ENCODE measurements around the gene PRKCA.

Gene PRKCA

DNA sequence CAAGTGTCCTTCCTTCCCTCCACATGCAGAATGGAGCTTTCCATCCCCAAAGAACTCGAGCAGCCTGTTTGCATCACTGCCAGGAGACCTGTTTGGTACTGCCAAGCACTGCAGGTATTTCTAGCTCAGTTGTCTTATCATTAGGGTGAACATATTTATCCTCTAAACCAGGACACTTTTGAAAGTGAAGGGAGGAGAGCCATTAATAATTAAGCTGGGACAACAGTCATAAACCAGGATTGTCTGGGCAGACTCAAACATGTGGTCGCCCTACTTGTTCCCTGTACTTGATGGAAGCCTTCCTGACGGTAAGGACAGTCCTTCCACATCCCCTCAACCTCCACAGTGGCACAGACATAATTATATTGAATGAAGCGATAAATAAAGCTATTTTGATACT lies 67.4 kb downstream of the PRKCA start:
- DNase-seq (ENCODE audit: low spot score): no peak
- TF ChIP-seq, protein P1, sequence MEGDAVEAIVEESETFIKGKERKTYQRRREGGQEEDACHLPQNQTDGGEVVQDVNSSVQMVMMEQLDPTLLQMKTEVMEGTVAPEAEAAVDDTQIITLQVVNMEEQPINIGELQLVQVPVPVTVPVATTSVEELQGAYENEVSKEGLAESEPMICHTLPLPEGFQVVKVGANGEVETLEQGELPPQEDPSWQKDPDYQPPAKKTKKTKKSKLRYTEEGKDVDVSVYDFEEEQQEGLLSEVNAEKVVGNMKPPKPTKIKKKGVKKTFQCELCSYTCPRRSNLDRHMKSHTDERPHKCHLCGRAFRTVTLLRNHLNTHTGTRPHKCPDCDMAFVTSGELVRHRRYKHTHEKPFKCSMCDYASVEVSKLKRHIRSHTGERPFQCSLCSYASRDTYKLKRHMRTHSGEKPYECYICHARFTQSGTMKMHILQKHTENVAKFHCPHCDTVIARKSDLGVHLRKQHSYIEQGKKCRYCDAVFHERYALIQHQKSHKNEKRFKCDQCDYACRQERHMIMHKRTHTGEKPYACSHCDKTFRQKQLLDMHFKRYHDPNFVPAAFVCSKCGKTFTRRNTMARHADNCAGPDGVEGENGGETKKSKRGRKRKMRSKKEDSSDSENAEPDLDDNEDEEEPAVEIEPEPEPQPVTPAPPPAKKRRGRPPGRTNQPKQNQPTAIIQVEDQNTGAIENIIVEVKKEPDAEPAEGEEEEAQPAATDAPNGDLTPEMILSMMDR (IDR thresholded peaks at IDR 0.05; ENCODE audit: extremely low read depth, missing control alignments): no peak

DNA sequence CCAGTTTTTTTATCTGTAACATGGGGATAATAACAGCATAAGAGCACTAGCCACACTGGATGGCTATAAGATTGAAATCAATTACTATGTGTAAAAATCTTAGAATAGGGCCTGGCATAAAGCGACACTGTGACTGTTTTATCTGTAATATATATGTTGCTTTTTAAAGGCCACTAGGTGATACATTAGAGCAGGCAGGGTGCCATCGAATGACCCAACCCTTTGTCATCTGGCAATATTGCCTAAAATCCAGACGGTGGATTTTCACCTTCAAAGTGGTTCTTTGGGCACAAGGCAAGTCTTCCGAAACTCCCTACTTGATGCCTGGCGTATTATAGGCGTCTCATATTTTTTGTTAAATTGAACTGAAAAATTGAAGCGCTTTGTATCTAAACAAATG lies 69.1 kb downstream of the PRKCA start:
- TF ChIP-seq, protein P1 (IDR thresholded peaks at IDR 0.05; ENCODE audit: extremely low read depth, missing control alignments): no peak
- no peak for DNase-seq (ENCODE audit: low spot score)

DNA sequence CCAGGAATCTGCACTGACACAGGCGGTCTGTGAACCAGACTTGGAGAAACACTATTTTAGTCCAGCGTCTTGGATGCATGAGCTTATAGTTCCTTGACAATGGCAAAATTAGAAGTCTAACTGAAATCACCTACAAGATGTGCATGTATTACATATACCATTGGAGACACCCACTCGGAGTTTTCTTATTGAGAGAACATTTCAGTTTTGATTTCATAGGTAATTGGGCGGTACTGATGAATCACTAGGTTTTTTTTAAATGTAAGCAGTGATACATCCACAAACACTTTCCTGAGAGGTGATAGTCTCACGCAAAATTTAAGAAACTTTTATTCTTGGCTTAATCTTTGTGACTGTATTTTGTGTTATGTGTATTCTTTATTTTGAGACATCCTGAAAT lies 69.8 kb downstream of the PRKCA start:
- no peak for DNase-seq (ENCODE audit: low spot score)
- TF ChIP-seq, protein P1 (IDR thresholded peaks at IDR 0.05; ENCODE audit: extremely low read depth, missing control alignments): no peak

DNA sequence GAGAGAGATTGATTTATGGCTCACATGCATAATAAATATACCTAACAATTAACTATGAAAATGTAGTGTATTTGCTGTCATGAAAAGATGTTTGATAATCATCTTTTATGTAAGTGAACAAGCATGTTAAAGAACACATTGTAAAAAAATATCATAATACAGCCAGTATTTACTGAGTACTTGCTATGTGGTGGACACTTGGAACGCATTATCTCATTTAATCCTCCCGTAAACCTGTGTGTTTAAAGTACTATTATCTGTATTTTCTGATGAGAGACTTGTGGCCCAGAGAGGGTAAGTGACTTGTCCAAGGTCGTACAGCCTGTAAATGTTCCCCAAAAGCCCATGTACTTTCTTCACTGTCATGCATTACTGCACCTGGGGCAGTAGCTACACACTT lies 70.7 kb downstream of the PRKCA start:
- TF ChIP-seq, protein P1 (IDR thresholded peaks at IDR 0.05; ENCODE audit: extremely low read depth, missing control alignments): no peak
- no peak for DNase-seq (ENCODE audit: low spot score)

DNA sequence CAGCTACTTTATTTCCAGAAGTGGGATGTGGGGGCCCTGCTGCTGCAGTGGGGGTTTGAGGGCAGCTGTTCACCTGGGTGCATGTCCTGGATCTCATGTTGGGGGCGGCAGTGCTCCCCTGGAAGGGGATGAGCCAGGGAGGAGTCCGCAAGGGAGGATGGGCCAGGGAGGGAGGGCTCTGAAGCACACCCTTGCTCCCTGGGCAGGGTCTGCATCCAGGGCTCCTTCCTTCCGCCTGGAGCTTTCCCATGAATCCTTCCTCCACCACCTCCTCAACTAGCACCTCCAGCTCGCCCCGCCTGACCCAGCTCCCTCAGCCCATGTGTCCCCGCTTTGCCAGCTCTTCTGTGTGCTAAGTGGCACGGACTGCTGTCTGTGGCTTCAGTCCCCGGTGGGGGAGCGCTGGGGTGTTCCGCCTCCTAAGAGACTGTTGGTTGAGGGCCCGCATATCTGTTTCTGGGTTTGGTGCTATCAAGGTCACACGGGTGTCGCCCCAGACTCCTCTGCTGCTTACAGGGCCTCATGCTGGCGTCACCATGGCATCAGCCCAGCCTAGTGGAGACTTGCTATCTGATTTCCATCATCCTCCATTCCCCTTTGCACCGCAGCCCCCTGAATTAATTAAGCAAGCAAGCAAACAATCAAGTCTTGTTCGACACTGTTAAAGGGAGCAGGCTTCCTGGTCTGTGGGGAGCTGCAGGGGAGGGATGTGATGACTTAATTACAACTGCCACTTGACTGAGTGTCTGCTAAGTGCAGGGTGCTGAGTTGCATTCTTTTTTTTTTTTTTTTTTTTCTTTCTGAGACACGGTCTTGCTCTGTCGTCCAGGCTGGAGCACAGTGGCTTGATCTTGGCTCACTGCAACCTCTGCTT lies 71.8 kb downstream of the PRKCA start:
- TF ChIP-seq, protein P1 (IDR thresholded peaks at IDR 0.05; ENCODE audit: extremely low read depth, missing control alignments): no peak
- no peak for DNase-seq (ENCODE audit: low spot score)

DNA sequence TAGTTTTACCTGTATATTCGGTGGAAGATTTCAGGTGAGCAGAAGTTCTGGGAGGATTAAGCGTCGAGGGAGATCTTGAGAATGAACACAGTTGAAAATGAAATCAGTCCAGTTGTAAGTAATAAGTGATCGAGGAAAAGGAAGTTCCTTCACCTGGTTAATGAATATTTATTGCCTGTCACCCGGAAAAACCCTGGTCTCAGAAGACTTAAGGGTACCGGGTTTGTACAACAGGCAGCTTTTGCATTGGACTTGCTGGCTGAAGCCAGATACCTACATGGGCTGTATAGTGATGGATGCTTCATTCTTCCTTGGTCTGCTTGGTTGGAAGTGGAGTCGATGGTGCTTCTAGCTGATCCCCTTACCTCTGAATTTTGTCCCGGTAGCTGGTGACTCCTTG lies 72.7 kb downstream of the PRKCA start:
- TF ChIP-seq, protein P1 (IDR thresholded peaks at IDR 0.05; ENCODE audit: extremely low read depth, missing control alignments): no peak
- DNase-seq (ENCODE audit: low spot score): no peak

DNA sequence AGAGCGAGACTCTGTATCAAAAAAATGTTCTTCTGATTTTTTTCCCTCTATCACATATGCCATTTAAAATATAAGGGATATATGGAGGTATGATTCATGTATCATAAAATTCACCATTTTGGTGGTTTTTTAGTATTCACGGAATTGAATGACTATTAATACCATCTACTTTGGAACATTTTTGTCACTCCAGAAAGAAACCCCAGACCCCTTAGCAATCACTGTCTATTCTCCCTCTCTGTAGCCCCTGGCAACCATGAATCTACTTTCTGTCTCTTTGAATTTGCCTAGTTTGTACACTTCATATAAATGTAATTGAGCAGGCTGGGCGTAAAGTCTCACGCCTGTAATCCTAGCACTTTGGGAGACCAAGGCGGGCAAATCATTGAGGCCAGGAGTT lies 75.9 kb downstream of the PRKCA start:
- TF ChIP-seq, protein P1 (IDR thresholded peaks at IDR 0.05; ENCODE audit: extremely low read depth, missing control alignments): no peak
- DNase-seq (ENCODE audit: low spot score): no peak

Measured in GM20000 (cell line).